Astrocyte (in vitro differentiated cells and primary cell): Measurements from ENCODE around the gene PTCH2. TPM values are rescaled to one million over a fixed set of nuclear protein-coding genes. Genes with fewer than 3 reads are reported as not detected.

ENCODE experiments used
- DNase-seq: peaks from one replicate; pipeline ENCODE4 v3.0.0-alpha.2; 2010; ENCODE audit warnings: low read depth
- FAIRE-seq: peaks from 2 replicates; lab custom pipeline; 2011; peaks lifted over from hg19 to GRCh38; lab: Jason Lieb, UNC
- H2AFZ ChIP-seq: 2 replicates; pipeline ENCODE4 v1.6.0; 2012; ENCODE audit warnings: low read depth, low read length, inconsistent platforms
- H3K27ac ChIP-seq: 2 replicates; pipeline ENCODE4 v1.5.1; 2011; ENCODE audit warnings: low read depth, low read length, inconsistent platforms
- H3K27me3 ChIP-seq: 2 replicates; pipeline ENCODE4 v1.6.0; 2011; ENCODE audit warnings: low read length, inconsistent platforms; ENCODE audit not compliant: insufficient read depth
- H3K36me3 ChIP-seq: 2 replicates; pipeline ENCODE4 v1.5.1; 2011; ENCODE audit warnings: low read length, inconsistent platforms; ENCODE audit not compliant: insufficient read depth
- H3K4me1 ChIP-seq: 2 replicates; pipeline ENCODE4 v1.5.1; 2011; ENCODE audit warnings: low read length, inconsistent platforms; ENCODE audit not compliant: insufficient read depth
- H3K4me2 ChIP-seq: 2 replicates; pipeline ENCODE4 v1.6.0; 2012; ENCODE audit warnings: low read length, inconsistent platforms
- H3K4me3 ChIP-seq: 2 replicates; pipeline ENCODE4 v1.5.1; 2011; ENCODE audit warnings: low read depth, mild to moderate bottlenecking, low read length, inconsistent platforms; ENCODE audit not compliant: insufficient read depth
- H3K79me2 ChIP-seq: 2 replicates; pipeline ENCODE4 v1.6.0; 2012; ENCODE audit warnings: mild to moderate bottlenecking, low read length, inconsistent platforms; ENCODE audit not compliant: insufficient read depth
- H3K9ac ChIP-seq: 2 replicates; pipeline ENCODE4 v1.6.0; 2012; ENCODE audit warnings: mild to moderate bottlenecking, low read length, inconsistent platforms
- H3K9me3 ChIP-seq: 2 replicates; pipeline ENCODE4 v1.5.1; 2012; ENCODE audit warnings: low read depth, mild to moderate bottlenecking, low read length, inconsistent platforms; ENCODE audit not compliant: insufficient read depth
- H4K20me1 ChIP-seq: 2 replicates; pipeline ENCODE4 v1.6.0; 2012; ENCODE audit warnings: low read length, inconsistent platforms; ENCODE audit not compliant: insufficient read depth
- H3K27ac Mint-ChIP-seq: one replicate; pipeline ENCODE4 v1.8.0; 2021; ENCODE audit warnings: mild to moderate bottlenecking, mixed read lengths; ENCODE audit not compliant: unreplicated experiment
- H3K27me3 Mint-ChIP-seq: one replicate; pipeline ENCODE4 v1.8.0; 2021; ENCODE audit warnings: low read depth, mixed read lengths; ENCODE audit not compliant: unreplicated experiment
- H3K36me3 Mint-ChIP-seq: one replicate; pipeline ENCODE4 v1.8.0; 2021; ENCODE audit warnings: low read depth, mixed read lengths; ENCODE audit not compliant: unreplicated experiment
- H3K4me1 Mint-ChIP-seq: one replicate; pipeline ENCODE4 v1.8.0; 2021; ENCODE audit warnings: low read depth, mixed read lengths; ENCODE audit not compliant: unreplicated experiment
- H3K4me3 Mint-ChIP-seq: one replicate; pipeline ENCODE4 v1.8.0; 2021; ENCODE audit warnings: mild to moderate bottlenecking, moderate library complexity, mixed read lengths; ENCODE audit not compliant: unreplicated experiment
- H3K9me3 Mint-ChIP-seq: one replicate; pipeline ENCODE4 v1.8.0; 2021; ENCODE audit warnings: mild to moderate bottlenecking, mixed read lengths; ENCODE audit not compliant: unreplicated experiment
- EZH2 ChIP-seq: IDR thresholded peaks from 2 replicates; pipeline ENCODE4 v1.6.1; 2012; ENCODE audit warnings: mild to moderate bottlenecking, low read length, inconsistent platforms; ENCODE audit not compliant: insufficient read depth
- total RNA-seq: library from RNA; stranded (reverse); gene quantifications from 2 replicates; pipeline ENCODE4 v1.2.1, GENCODE V29; 2021
- TF ChIP-seq, protein P1 (sequence below): IDR thresholded peaks from 2 replicates; pipeline ENCODE4 v1.5.1; 2011; ENCODE audit warnings: low read depth, mild to moderate bottlenecking, inconsistent platforms, low read length, moderate library complexity; ENCODE audit not compliant: insufficient read depth

Gene PTCH2
- total RNA-seq, 1 donor from 2014 or later, result 0.89 TPM

DNA sequence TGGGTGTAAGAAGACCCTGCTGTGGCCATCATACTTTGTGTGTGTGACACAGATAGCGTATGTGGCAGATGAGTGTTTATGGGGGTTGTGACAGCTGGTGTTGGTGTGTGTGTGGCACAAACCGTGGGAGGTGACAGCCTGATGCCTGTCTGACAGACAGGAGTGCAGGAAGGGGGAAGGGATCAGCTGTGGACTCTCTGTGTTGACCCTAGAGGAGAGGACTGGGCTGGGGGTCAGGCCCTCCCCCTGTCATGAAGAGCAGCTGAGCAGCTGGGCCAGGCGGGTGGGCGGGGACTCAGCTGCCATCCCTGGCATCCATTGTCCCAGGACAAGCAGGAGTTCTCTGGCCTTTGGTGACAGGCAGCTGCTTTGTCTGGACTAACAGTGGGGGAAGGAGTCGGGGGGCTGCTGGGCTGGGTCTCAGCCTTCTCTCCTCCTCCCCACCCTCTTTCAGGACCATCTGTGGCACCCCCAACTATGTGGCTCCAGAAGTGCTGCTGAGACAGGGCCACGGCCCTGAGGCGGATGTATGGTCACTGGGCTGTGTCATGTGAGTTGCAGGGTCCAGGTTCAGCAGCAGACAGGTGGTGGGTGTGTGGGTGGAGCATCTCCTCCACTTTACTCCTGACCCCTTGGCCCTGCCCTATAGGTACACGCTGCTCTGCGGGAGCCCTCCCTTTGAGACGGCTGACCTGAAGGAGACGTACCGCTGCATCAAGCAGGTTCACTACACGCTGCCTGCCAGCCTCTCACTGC is 40.6 kb downstream of the PTCH2 start:
- Histone ChIP-seq H3K9ac (peak overlapping the region; percentile 90), H3K4me2 (peak overlapping the region; percentile 99), H3K27me3 (no peaks in the 10 kb centered on the region), H3K79me2 (peaks cover 57% of the 10 kb centered on the region), H3K9me3 (no peaks in the 10 kb centered on the region), H3K4me3 (peak overlapping the region; percentile 91), H2AFZ (no peak overlapping the region), H3K4me1 (peaks cover 44% of the 10 kb centered on the region), H4K20me1 (peaks cover 48% of the 10 kb centered on the region), H3K27ac (no peak overlapping the region), H3K36me3 (peaks cover 40% of the 10 kb centered on the region)
- Mint-ChIP-seq H3K4me1 (peaks cover 29% of the 10 kb centered on the region), H3K27ac (peak overlapping the region; percentile 53), H3K4me3 (peak overlapping the region; percentile 90), H3K9me3 (no peaks in the 10 kb centered on the region), H3K36me3 (peaks cover 26% of the 10 kb centered on the region), H3K27me3 (no peaks in the 10 kb centered on the region)
- no peak for FAIRE-seq
- no peak for DNase-seq
- TF ChIP-seq EZH2, result no peak
- TF ChIP-seq, protein P1, sequence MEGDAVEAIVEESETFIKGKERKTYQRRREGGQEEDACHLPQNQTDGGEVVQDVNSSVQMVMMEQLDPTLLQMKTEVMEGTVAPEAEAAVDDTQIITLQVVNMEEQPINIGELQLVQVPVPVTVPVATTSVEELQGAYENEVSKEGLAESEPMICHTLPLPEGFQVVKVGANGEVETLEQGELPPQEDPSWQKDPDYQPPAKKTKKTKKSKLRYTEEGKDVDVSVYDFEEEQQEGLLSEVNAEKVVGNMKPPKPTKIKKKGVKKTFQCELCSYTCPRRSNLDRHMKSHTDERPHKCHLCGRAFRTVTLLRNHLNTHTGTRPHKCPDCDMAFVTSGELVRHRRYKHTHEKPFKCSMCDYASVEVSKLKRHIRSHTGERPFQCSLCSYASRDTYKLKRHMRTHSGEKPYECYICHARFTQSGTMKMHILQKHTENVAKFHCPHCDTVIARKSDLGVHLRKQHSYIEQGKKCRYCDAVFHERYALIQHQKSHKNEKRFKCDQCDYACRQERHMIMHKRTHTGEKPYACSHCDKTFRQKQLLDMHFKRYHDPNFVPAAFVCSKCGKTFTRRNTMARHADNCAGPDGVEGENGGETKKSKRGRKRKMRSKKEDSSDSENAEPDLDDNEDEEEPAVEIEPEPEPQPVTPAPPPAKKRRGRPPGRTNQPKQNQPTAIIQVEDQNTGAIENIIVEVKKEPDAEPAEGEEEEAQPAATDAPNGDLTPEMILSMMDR, result no peak

DNA sequence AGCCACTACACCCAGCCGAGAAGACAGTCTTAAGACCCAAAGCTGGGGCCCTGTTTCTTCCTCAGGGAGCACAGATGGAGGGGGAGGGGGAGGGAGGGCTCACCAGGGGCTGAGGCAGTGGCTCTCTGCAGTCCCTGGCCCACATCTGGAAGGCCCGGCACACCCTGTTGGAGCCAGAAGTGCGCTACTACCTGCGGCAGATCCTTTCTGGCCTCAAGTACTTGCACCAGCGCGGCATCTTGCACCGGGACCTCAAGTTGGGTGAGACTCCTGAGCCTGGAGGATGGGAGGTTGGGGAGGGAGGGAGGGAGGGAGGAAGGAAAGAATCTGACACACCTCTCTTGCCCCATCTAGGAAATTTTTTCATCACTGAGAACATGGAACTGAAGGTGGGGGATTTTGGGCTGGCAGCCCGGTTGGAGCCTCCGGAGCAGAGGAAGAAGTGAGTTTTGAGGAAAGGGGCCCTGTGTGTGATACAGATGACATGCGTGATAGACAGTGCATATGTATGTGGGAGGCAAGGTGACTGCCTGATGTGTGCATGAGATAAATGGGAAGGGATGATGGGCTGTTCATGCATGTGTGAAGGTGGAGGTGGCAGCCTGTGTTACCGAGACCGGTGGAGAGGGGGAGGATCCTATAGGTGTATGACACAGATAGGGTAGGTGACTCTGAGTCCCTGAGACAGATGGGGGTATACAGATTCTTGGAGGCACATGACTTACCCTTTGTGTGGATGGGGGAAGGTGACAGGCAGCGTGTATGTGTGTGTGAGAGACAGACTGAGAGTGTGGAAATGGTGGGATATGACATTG is 41.4 kb downstream of the PTCH2 start:
- Mint-ChIP-seq H3K4me1 (peaks cover 21% of the 10 kb centered on the region), H3K27ac (peak overlapping the region; percentile 67), H3K36me3 (peaks cover 21% of the 10 kb centered on the region), H3K4me3 (peak overlapping the region; percentile 90), H3K27me3 (no peaks in the 10 kb centered on the region), H3K9me3 (no peaks in the 10 kb centered on the region)
- peaks cover 36% of the 10 kb centered on the region for H3K36me3 ChIP-seq
- FAIRE-seq (no peak), DNase-seq (no peak)
- peaks cover 57% of the 10 kb centered on the region for H3K79me2 ChIP-seq
- peak overlapping the region; percentile 90 for H3K9ac ChIP-seq
- H3K4me3 ChIP-seq, result peak overlapping the region; percentile 91
- peaks cover 47% of the 10 kb centered on the region for H4K20me1 ChIP-seq
- H3K4me1 ChIP-seq, result peaks cover 36% of the 10 kb centered on the region
- no peaks in the 10 kb centered on the region for H3K27me3 ChIP-seq
- H3K4me2 ChIP-seq, result peak overlapping the region; percentile 99
- no peaks in the 10 kb centered on the region for H3K9me3 ChIP-seq
- no peak for TF ChIP-seq EZH2
- TF ChIP-seq, protein P1, result no peak
- H2AFZ ChIP-seq, result no peak overlapping the region
- H3K27ac ChIP-seq, result no peak overlapping the region
